BLaER1 treated with 17β-estradiol and CSF1 and Interleukin-3, amounts not matched to agents 10 nM and 100 nM (cell line): ENCODE measurements around the gene DCST1.

Experiments used
- H3K27ac ChIP-seq, 11 experiments: shearing (Covaris generic); formaldehyde crosslinking; 2 replicates each; pipeline ENCODE4 v1.8.1; 2022
- H3K27me3 ChIP-seq, 11 experiments: shearing (Covaris generic); formaldehyde crosslinking; 2 replicates each; pipeline ENCODE4 v1.8.1; 2022
- H3K36me3 ChIP-seq, 11 experiments: shearing (Covaris generic); formaldehyde crosslinking; 2 replicates each; pipeline ENCODE4 v1.8.1; 2022
- H3K4me1 ChIP-seq, 10 experiments: shearing (Covaris generic); formaldehyde crosslinking; 2 replicates each; pipeline ENCODE4 v1.8.1; 2022
- H3K4me2 ChIP-seq, 11 experiments: shearing (Covaris generic); formaldehyde crosslinking; 2 replicates each; pipeline ENCODE4 v1.8.1; 2022
- H3K4me3 ChIP-seq, 10 experiments: shearing (Covaris generic); formaldehyde crosslinking; 2 replicates each; pipeline ENCODE4 v1.8.1; 2022
- H3K9ac ChIP-seq, 11 experiments: shearing (Covaris generic); formaldehyde crosslinking; 2 replicates each; pipeline ENCODE4 v1.8.1; 2022
- H3K9me3 ChIP-seq, 11 experiments: shearing (Covaris generic); formaldehyde crosslinking; replicated peaks in 1 of 11; 2 replicates each; pipeline ENCODE4 v1.8.1; 2022
- H4K20me1 ChIP-seq, 11 experiments: shearing (Covaris generic); formaldehyde crosslinking; 2 replicates each; pipeline ENCODE4 v1.8.1; 2022
- Cebpa-rat ChIP-seq, 11 experiments: shearing (Covaris generic); IDR thresholded peaks; 2 replicates each; pipeline ENCODE4 v1.8.1; 2022

The DCST1 gene

GRCh38 chr1:155082301-155083051 is 48.9 kb downstream of the DCST1 start:
- Histone ChIP-seq H3K27me3 (peaks cover 53 to 60% (median 56%) of the 10 kb centered on the region in 11 experiments), H3K4me2 (peak overlapping the region; percentile 94 to 100 (median 98)), H3K4me1 (peaks cover 86 to 93% (median 92%) of the 10 kb centered on the region in 10 experiments), H4K20me1 (peaks cover 33 to 66% (median 51%) of the 10 kb centered on the region in 11 experiments; a peak in 20 of 22 replicates), H3K9ac (peak overlapping the region in 9 of 11 experiments; percentile 8 to 76 (median 50); a peak in 13 of 22 replicates), H3K9me3 (no peaks in the 10 kb centered on the region), H3K36me3 (no peaks in the 10 kb centered on the region), H3K4me3 (peak overlapping the region; percentile 49 to 67 (median 56)), H3K27ac (no peak overlapping the region)
- no peak for TF ChIP-seq Cebpa-rat (IDR thresholded peaks at IDR 0.05)

- Histone ChIP-seq H3K27me3 (peaks cover 53 to 60% (median 56%) of the 10 kb centered on the region in 11 experiments), H3K4me2 (peak overlapping the region; percentile 94 to 100 (median 98))
Observed at GRCh38 chr1:155083052-155083541, 49.5 kb downstream of the DCST1 start.

GRCh38 chr1:155083865-155084721 is 50.5 kb downstream of the DCST1 start:
- TF ChIP-seq Cebpa-rat (IDR thresholded peaks at IDR 0.05), result no peak
- H4K20me1 ChIP-seq, result peaks cover 33 to 58% (median 49%) of the 10 kb centered on the region in 11 experiments; a peak in 20 of 22 replicates
- H3K9ac ChIP-seq, result peak overlapping the region in 9 of 11 experiments; percentile 34 to 80 (median 75); a peak in 13 of 22 replicates
- H3K9me3 ChIP-seq, result no peaks in the 10 kb centered on the region
- peak overlapping the region; percentile 89 to 100 (median 98) for H3K4me2 ChIP-seq
- peaks cover 72 to 80% (median 79%) of the 10 kb centered on the region in 10 experiments for H3K4me1 ChIP-seq
- H3K27me3 ChIP-seq, result peaks cover 49 to 52% (median 50%) of the 10 kb centered on the region in 11 experiments
- no peak overlapping the region for H3K27ac ChIP-seq
- no peaks in the 10 kb centered on the region for H3K36me3 ChIP-seq
- peak overlapping the region; percentile 57 to 82 (median 71); a peak in 19 of 20 replicates for H3K4me3 ChIP-seq

More at GRCh38 chr1:155083052-155083541, 49.5 kb downstream of the DCST1 start:
- Histone ChIP-seq H3K27ac (no peak overlapping the region), H3K4me1 (peaks cover 80 to 90% (median 89%) of the 10 kb centered on the region in 10 experiments), H4K20me1 (peaks cover 33 to 59% (median 51%) of the 10 kb centered on the region in 11 experiments; a peak in 20 of 22 replicates), H3K9me3 (no peaks in the 10 kb centered on the region), H3K36me3 (no peaks in the 10 kb centered on the region), H3K9ac (peak overlapping the region in 4 of 11 experiments; percentile 21 to 50 (median 32); a peak in 3 of 22 replicates), H3K4me3 (peak overlapping the region in 6 of 10 experiments; percentile 54 to 67 (median 59); a peak in 7 of 20 replicates)
- no peak for TF ChIP-seq Cebpa-rat (IDR thresholded peaks at IDR 0.05)

GRCh38 chr1:155084722-155085503 is 51.3 kb downstream of the DCST1 start:
- H3K27ac ChIP-seq, result peak overlapping the region in 10 of 11 experiments; percentile 45 to 74 (median 68); a peak in 21 of 22 replicates
- H3K4me1 ChIP-seq, result peaks cover 64 to 72% (median 71%) of the 10 kb centered on the region in 10 experiments
- H3K4me2 ChIP-seq, result peak overlapping the region; percentile 94 to 100 (median 98)

GRCh38 chr1:155085504-155086127 is 52.0 kb downstream of the DCST1 start:
- H3K27me3 ChIP-seq, result peaks cover 34 to 37% (median 35%) of the 10 kb centered on the region in 11 experiments
- peak overlapping the region in 10 of 11 experiments; percentile 45 to 74 (median 68); a peak in 21 of 22 replicates for H3K27ac ChIP-seq
- H3K4me3 ChIP-seq, result peak overlapping the region; percentile 57 to 82 (median 71)
- no peaks in the 10 kb centered on the region for H3K36me3 ChIP-seq
- H3K4me1 ChIP-seq, result peaks cover 57 to 65% (median 64%) of the 10 kb centered on the region in 10 experiments
- H3K9ac ChIP-seq, result peak overlapping the region; percentile 62 to 80 (median 75)
- H3K9me3 ChIP-seq, result no peaks in the 10 kb centered on the region
- H3K4me2 ChIP-seq, result peak overlapping the region; percentile 94 to 100 (median 98)
- no peak for TF ChIP-seq Cebpa-rat (IDR thresholded peaks at IDR 0.05)
- H4K20me1 ChIP-seq, result peaks cover 19 to 43% (median 34%) of the 10 kb centered on the region in 11 experiments; a peak in 20 of 22 replicates

More at GRCh38 chr1:155084722-155085503, 51.3 kb downstream of the DCST1 start:
- Histone ChIP-seq H3K9me3 (no peaks in the 10 kb centered on the region), H3K4me3 (peak overlapping the region; percentile 57 to 82 (median 71)), H3K27me3 (peaks cover 41 to 44% (median 42%) of the 10 kb centered on the region in 11 experiments), H3K36me3 (no peaks in the 10 kb centered on the region), H3K9ac (peak overlapping the region; percentile 62 to 80 (median 75)), H4K20me1 (peaks cover 26 to 50% (median 41%) of the 10 kb centered on the region in 11 experiments; a peak in 20 of 22 replicates)
- TF ChIP-seq Cebpa-rat (IDR thresholded peaks at IDR 0.05), result no peak

GRCh38 chr1:155086128-155086741 is 52.6 kb downstream of the DCST1 start:
- H3K4me2 ChIP-seq, result peak overlapping the region; percentile 94 to 100 (median 98)
- peaks cover 51 to 63% (median 61%) of the 10 kb centered on the region in 10 experiments for H3K4me1 ChIP-seq
- no peaks in the 10 kb centered on the region for H3K9me3 ChIP-seq
- peak overlapping the region; percentile 18 to 79 (median 63); a peak in 20 of 22 replicates for H3K9ac ChIP-seq
- no peak for TF ChIP-seq Cebpa-rat (IDR thresholded peaks at IDR 0.05)
- peak overlapping the region in 10 of 11 experiments; percentile 25 to 68 (median 52); a peak in 18 of 22 replicates for H3K27ac ChIP-seq
- peaks cover 13 to 37% (median 28%) of the 10 kb centered on the region in 11 experiments; a peak in 20 of 22 replicates for H4K20me1 ChIP-seq
- H3K4me3 ChIP-seq, result peak overlapping the region in 8 of 10 experiments; percentile 57 to 82 (median 71); a peak in 13 of 20 replicates
- no peaks in the 10 kb centered on the region for H3K36me3 ChIP-seq
- H3K27me3 ChIP-seq, result peaks cover 28 to 31% (median 29%) of the 10 kb centered on the region in 11 experiments
